Stimulated activated effector memory CD8-positive, alpha-beta T cell treated with anti-CD3 and anti-CD28 coated beads, Interleukin-12 subunit alpha, Interleukin-12 subunit beta, amount 100 ng/mL, for 72 hours (primary cell): ENCODE data around the gene ATP5F1E.
A peak's percentile ranks its signal among the peaks of the same experiment; 100 is the strongest.

Experiments used
- ATAC-seq: fragments of 150-1000 bp; cut with Tn5 transposase; 2 replicates; pipeline ENCODE4 v1.10.0; 2021
- DNase-seq, 2 donors: peaks; one replicate each; pipeline ENCODE4 v3.0.0; 2021 to 2022; ENCODE audit warnings: low spot score in 2 of 2
- H3K27ac Mint-ChIP-seq: one replicate; pipeline ENCODE4 v1.8.0; 2022; ENCODE audit warnings: mild to moderate bottlenecking, mixed read lengths
- H3K36me3 Mint-ChIP-seq: one replicate; pipeline ENCODE4 v1.8.0; 2022; ENCODE audit warnings: mild to moderate bottlenecking, mixed read lengths
- H3K4me1 Mint-ChIP-seq: one replicate; pipeline ENCODE4 v1.8.0; 2022; ENCODE audit warnings: mixed read lengths
- H3K4me3 Mint-ChIP-seq: one replicate; pipeline ENCODE4 v1.8.0; 2022; ENCODE audit warnings: mild to moderate bottlenecking, mixed read lengths
- H3K9me3 Mint-ChIP-seq: one replicate; pipeline ENCODE4 v1.8.0; 2022; ENCODE audit warnings: mixed read lengths

Gene ATP5F1E

DNA sequence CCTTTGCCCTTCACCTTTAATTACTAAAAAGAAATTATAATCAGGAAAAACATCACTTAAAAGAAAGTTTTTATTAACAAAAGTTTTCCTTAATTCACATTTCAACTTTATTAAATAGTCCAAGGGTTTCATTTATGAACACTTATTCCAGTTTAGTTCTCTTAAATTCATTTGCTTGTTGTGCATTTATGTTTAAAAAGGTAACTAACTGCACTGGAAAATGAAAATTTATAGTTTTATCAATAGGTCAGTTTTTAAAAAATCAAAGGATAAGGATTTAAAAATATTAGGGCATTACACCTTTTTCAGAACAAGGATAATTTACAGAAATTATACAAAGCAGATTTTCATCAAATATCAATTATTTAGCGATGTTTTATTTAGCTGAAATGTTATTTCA lies 958 bp upstream of the ATP5F1E start:
- Mint-ChIP-seq H3K4me3 (peak overlapping the region; percentile 86), H3K9me3 (no peaks in the 10 kb centered on the region), H3K4me1 (peaks cover 50% of the 10 kb centered on the region), H3K36me3 (peaks cover 92% of the 10 kb centered on the region), H3K27ac (peak overlapping the region; percentile 92)
- ATAC-seq = no peak
- no peak for DNase-seq

DNA sequence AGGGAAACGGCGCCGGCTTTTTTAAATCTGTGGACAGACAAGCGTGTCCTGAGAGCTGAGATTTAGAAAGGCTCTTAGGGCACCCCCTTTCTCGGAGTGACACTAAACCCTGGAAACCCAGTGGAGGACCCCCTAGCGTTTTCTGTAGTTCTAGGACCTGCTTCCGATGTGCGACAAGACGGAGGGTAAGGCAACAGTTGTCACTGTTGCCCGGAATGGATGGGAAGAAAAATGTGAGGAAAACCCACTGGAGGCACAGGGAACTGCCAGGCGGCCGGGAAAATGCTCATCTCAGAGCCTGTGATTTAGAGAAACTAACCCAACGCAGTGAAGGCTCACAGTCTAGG lies 551 bp upstream of the ATP5F1E start:
- ATAC-seq (no peak), DNase-seq (no peak)
- Mint-ChIP-seq H3K36me3 (peaks cover 92% of the 10 kb centered on the region), H3K9me3 (no peaks in the 10 kb centered on the region), H3K4me3 (peak overlapping the region; percentile 86), H3K4me1 (peaks cover 52% of the 10 kb centered on the region), H3K27ac (peak overlapping the region; percentile 92)

DNA sequence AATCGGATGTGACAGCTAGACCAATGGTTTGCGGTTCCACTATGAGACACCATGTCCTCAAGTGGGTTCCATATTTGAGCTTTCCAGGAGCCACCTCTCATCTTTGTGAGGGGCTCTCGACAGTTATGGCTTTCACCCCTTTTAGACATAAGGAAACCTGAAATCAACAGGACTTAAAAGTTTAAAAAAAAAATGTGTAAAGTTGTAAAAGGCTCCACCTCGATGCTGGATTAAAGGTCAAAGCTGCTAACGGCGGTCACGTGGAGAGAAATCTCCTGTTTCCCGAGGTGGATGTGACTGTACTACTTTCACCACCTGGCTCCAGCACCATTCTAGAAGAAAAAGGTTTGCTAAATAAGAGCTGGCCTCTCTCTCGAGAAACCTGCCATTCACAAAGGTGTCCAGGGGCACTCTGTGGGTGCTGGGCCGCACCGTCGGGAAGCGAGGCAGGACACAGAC lies 542 bp downstream of the ATP5F1E start:
- ATAC-seq = peak; percentile 3
- H3K36me3 Mint-ChIP-seq = peaks cover 92% of the 10 kb centered on the region
- no peaks in the 10 kb centered on the region for H3K9me3 Mint-ChIP-seq
- peak in 1 of 2 donors; percentile 64 for DNase-seq
- H3K4me1 Mint-ChIP-seq = peaks cover 53% of the 10 kb centered on the region
- peak overlapping the region; percentile 92 for H3K27ac Mint-ChIP-seq
- peak overlapping the region; percentile 86 for H3K4me3 Mint-ChIP-seq

DNA sequence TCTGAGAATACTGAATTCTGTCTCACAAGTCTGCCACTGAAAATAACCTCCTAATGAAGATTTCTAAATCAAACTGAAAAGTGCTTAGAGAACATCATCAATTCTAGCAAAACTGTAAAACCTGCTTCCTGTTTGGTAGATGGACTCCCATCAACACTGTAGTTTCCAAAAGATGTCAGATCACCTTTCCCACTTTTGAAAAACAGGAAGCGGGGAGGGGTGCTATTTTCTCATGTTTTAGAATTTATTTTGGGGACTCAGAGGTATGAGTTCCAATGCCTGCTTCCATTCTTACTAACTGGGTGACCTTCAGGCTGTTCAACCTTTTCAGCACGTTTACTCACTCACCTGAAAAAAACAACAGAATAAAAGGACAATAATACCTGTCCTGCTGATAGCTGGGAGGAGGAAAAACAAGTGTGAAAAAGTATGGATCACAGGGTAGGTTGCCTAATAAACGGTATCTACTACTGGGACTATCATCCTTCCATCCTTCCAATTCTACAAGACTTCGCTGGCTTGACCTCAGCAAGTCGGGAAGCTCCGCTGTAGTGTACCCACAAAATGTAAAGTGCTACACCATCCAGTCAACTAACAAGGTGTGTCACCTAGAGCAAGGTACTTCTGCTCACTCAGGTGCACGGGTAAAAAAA lies 1.1 kb downstream of the ATP5F1E start:
- peak overlapping the region; percentile 92 for H3K27ac Mint-ChIP-seq
- peaks cover 92% of the 10 kb centered on the region for H3K36me3 Mint-ChIP-seq
- H3K9me3 Mint-ChIP-seq = no peaks in the 10 kb centered on the region
- no peak for DNase-seq
- peaks cover 56% of the 10 kb centered on the region for H3K4me1 Mint-ChIP-seq
- no peak for ATAC-seq
- peak overlapping the region; percentile 86 for H3K4me3 Mint-ChIP-seq

DNA sequence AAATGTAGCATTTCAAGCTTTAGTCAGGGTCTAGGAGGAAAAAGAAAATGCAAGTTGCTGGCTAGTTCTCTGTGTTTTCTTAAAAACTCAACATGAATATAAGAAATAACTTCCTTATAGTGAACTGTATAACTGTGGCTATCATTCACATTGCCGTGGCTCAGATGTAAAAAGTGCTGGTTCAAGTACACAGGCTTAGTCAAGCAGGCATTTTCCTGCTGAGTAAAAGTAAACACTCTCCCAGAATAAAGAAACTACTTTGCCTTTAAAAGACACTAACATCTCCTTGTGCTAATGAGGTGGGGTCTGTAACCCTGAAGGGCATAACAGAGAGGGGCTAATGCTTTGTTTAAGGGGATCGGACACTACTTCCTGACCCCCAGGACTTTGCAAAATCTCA lies 3.3 kb downstream of the ATP5F1E start:
- peak overlapping the region; percentile 86 for H3K4me3 Mint-ChIP-seq
- peaks cover 92% of the 10 kb centered on the region for H3K36me3 Mint-ChIP-seq
- H3K27ac Mint-ChIP-seq = peak overlapping the region; percentile 12
- DNase-seq (no peak), ATAC-seq (no peak)
- no peaks in the 10 kb centered on the region for H3K9me3 Mint-ChIP-seq
- peaks cover 61% of the 10 kb centered on the region for H3K4me1 Mint-ChIP-seq

DNA sequence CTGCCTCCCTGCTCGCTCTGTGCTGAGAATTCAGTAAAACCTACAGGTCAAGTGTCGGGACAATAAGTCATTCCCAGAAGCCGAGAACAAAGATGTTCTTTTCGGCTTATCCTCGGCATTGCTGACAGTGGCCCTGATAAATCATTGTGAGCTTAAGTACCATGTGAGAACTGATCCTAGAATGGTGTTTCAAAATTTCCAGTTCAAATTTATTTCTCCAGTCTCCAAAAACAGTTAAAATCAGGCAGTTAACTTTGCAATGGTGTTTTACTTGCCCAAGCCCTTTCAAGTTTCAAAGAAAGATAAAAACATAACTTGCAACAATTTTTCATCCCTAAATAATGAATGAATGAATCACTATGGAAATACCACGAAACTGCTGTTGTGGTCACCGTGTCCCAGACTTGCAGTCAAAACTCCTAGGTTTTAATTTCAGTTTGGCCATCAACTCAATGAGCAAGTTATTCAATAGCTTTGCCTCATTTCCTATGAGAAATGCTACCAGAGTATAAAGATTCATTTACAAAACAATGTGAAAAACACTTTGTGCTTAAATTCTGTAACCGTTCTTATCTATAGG lies 4.3 kb downstream of the ATP5F1E start:
- DNase-seq (no peak), ATAC-seq (no peak)
- Mint-ChIP-seq H3K4me3 (no peak overlapping the region), H3K27ac (peak overlapping the region; percentile 12), H3K9me3 (no peaks in the 10 kb centered on the region), H3K36me3 (peaks cover 96% of the 10 kb centered on the region), H3K4me1 (peaks cover 62% of the 10 kb centered on the region)

DNA sequence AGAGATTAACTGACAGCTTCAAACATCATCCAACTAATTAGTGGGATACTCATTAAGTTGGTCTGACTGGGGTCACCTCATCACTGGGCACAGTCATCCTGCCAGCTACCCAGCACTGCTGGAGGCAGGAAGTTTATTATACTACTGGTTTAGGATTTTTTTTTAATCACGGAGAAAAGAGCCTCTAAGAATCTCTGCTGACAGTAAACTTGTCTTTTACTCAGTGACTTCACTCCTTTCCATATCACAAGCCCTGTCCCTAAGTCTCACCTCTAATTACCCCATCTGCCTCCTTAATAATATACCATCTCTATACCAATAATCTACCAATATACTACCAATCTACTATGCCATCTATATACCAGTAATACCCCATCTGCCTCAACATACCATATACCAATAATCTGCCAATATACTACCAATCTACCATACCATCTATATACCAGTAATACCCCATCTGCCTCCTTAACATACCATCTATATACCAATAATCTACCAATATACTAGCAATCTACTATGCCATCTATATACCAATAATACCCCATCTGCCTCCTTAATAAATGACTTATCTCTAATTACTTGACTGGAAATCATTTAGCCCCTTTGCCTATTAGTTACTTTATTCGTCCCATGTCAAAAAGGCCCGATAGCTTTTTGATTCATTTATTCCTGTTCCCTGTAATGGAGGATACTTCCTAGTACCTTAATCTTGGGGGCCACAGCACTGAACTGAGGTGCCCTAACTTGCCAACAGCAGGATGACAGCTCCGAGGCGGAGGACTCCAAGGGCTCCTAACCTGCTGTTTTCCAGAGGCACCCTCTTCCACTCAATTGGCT lies 5.0 kb downstream of the ATP5F1E start:
- H3K27ac Mint-ChIP-seq = peak overlapping the region; percentile 12
- H3K36me3 Mint-ChIP-seq = peaks cover 96% of the 10 kb centered on the region
- no peak for DNase-seq
- H3K4me1 Mint-ChIP-seq = peaks cover 61% of the 10 kb centered on the region
- H3K4me3 Mint-ChIP-seq = no peak overlapping the region
- ATAC-seq = no peak
- no peaks in the 10 kb centered on the region for H3K9me3 Mint-ChIP-seq

DNA sequence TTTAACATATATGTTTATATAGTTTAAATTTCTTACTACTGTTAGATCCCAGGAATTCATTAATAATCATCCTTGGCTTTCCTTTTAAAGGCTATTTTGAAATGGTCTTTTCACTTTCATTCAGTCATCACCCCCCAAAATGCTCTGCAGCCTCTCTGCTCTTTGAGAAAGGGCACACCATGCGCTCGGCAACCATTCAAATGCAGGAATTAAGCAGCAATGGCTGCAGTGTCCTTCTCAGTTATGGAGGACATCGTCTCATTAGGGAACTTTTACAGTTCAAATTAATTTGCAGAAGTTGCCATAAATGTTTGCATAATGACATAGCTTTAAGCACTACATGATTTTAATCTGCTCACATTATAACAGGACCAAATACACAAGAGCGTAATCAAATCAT lies 6.6 kb downstream of the ATP5F1E start:
- DNase-seq (no peak), ATAC-seq (no peak)
- Mint-ChIP-seq H3K4me3 (no peak overlapping the region), H3K9me3 (no peaks in the 10 kb centered on the region), H3K4me1 (peaks cover 61% of the 10 kb centered on the region), H3K36me3 (peaks cover 94% of the 10 kb centered on the region), H3K27ac (no peak overlapping the region)

DNA sequence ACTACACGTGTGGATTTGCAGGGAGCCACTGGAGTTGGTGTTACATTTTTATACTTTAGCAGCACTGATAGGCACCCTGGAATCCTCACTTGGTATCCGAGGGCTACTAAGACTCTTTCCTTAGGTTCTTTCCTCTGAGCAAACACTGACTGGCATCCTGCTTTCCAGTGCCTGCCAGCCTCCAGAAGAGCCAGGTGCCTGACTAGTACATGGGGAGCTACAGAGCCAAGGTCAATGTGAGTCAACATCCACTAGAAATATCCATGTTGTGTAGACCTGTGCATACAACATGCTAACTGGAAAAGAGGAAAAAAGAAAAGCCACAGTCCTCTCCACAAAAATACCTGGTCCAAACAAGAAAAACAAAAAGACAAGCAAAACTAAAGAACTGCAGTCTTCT lies 7.0 kb downstream of the ATP5F1E start:
- peaks cover 57% of the 10 kb centered on the region for H3K4me1 Mint-ChIP-seq
- H3K4me3 Mint-ChIP-seq = no peak overlapping the region
- H3K9me3 Mint-ChIP-seq = no peaks in the 10 kb centered on the region
- H3K27ac Mint-ChIP-seq = no peak overlapping the region
- peaks cover 93% of the 10 kb centered on the region for H3K36me3 Mint-ChIP-seq
- ATAC-seq = no peak
- DNase-seq = no peak

DNA sequence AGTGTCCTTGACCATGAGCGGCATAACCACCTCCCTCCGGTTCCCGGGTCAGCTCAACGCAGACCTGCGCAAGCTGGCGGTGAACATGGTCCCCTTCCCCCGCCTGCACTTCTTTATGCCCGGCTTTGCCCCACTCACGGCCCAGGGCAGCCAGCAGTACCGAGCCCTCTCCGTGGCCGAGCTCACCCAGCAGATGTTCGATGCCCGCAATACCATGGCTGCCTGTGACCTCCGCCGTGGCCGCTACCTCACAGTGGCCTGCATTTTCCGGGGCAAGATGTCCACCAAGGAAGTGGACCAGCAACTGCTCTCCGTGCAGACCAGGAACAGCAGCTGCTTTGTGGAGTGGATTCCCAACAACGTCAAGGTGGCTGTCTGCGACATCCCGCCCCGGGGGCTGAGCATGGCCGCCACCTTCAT lies 8.0 kb downstream of the ATP5F1E start:
- no peak overlapping the region for H3K4me3 Mint-ChIP-seq
- peak overlapping the region; percentile 46 for H3K27ac Mint-ChIP-seq
- no peak for DNase-seq

DNA sequence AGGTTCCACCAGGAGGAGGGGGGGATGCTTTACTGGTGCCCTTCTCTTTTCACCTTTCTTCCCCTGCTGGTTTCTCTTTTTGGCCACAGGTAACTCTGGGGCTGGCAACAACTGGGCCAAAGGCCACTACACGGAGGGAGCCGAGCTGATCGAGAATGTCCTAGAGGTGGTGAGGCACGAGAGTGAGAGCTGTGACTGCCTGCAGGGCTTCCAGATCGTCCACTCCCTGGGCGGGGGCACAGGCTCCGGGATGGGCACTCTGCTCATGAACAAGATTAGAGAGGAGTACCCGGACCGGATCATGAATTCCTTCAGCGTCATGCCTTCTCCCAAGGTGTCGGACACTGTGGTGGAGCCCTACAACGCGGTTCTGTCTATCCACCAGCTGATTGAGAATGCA lies 8.5 kb downstream of the ATP5F1E start:
- no peaks in the 10 kb centered on the region for H3K9me3 Mint-ChIP-seq
- H3K4me3 Mint-ChIP-seq = no peak overlapping the region
- no peak overlapping the region for H3K27ac Mint-ChIP-seq
- peaks cover 84% of the 10 kb centered on the region for H3K36me3 Mint-ChIP-seq
- no peak for DNase-seq
- no peak for ATAC-seq
- peaks cover 51% of the 10 kb centered on the region for H3K4me1 Mint-ChIP-seq

More for the DNA sequence above, 8.0 kb downstream of the ATP5F1E start:
- Mint-ChIP-seq H3K36me3 (peaks cover 85% of the 10 kb centered on the region), H3K9me3 (no peaks in the 10 kb centered on the region), H3K4me1 (peaks cover 51% of the 10 kb centered on the region)
- no peak for ATAC-seq

DNA sequence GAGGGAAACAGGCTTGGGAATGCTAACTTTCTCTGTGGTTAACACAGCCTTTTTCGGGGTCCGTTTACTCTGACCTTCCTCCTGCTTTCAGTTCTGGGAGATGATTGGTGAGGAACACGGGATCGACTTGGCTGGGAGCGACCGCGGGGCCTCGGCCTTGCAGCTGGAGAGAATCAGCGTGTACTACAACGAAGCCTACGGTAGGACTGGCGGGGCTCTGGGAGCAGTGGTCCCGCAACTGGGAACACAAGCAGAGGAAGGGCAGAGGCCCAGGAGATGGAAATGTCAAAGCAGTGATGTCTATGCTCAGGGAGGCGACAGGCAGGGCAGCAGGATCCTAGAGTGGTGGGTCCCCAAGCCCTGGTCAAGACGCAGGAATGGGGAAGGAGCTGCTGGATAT lies 9.4 kb downstream of the ATP5F1E start:
- Mint-ChIP-seq H3K36me3 (peaks cover 75% of the 10 kb centered on the region), H3K27ac (peak overlapping the region; percentile 80), H3K9me3 (no peaks in the 10 kb centered on the region), H3K4me3 (no peak overlapping the region), H3K4me1 (peaks cover 53% of the 10 kb centered on the region)
- ATAC-seq (no peak), DNase-seq (no peak)

DNA sequence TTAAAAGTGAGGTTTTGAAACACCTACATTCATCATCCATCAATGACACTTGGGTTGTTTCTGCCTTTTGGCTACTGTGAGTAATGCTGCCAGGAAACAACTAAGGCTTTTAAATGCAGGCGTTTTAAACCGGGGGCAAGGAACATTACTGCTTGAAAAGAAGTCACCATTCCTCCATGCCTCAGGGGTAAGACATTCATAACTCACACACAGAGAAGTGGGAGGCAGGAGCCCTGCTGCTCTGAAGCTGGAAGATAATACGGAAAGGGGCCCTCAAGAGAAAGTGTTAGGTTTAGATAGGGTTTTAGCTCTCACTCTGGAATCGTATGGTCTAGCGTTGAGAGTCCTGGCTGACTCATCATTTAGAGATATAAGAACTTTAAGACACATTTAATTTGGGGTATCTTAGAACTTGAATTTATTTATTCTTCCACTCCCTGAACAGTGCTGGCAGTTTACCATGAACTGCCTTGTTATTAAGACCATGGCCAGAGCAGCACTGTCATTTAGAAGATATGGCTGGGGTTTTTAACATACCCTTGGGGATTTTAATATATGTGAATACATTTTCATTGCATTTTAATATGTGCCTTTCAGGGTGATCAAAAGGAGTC lies 11.1 kb downstream of the ATP5F1E start:
- Mint-ChIP-seq H3K4me1 (peaks cover 56% of the 10 kb centered on the region), H3K27ac (peak overlapping the region; percentile 83), H3K9me3 (no peaks in the 10 kb centered on the region), H3K36me3 (peaks cover 58% of the 10 kb centered on the region), H3K4me3 (no peak overlapping the region)
- no peak for DNase-seq
- ATAC-seq = peak; percentile 51

DNA sequence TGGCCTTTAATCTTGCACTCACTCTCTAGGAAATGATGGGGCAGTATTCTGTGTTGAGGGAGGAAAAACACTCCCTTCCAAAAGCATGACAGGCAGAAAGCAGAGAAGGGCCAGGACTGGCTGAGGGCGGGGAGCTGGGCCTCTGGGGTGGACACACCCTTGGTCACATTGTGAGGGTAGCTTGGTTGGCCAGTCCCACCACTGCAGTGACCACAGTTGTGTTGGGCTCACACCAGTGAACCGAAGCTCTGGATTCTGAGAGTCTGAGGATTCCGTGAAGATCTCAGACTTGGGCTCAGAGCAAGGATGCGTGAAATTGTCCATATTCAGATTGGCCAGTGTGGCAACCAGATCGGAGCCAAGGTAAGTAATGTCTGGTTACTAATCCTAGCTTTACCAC lies 12.9 kb downstream of the ATP5F1E start, which contains the start of gene TUBB1:
TSS of gene TUBB1 (plus strand) at position 213 of the 400 bp plus-strand sequence. CDS start at position 307, 94 bp downstream.
- DNase-seq = no peak
- H3K4me1 Mint-ChIP-seq = peaks cover 54% of the 10 kb centered on the region
- peak within 1 kb of the TSS; percentile 75 for H3K27ac Mint-ChIP-seq
- H3K9me3 Mint-ChIP-seq = no peaks in the 10 kb centered on the region
- no peak within 1 kb of the TSS for H3K4me3 Mint-ChIP-seq
- H3K36me3 Mint-ChIP-seq = peaks cover 40% of the 10 kb centered on the region
- ATAC-seq = no peak

DNA sequence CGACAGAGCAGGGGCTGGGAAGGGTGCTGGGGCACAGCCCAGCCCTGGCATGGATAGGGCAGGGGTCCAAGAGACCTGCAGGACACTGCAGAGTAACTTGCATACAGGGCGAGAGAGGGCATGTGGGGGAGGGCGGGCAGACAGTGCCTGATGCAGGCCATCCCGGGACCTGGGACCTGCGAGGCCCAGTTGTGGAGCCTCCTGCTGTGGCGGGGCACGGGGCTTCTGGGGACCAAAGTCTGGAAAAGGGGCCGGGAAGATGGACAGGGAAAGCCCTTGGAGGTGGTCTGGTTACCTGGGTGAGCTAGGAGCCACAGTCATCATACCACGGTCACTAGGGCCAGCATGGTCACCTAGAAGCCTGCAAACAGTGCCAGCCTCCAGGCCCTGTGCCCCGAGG lies 13.3 kb downstream of the ATP5F1E start:
- Mint-ChIP-seq H3K36me3 (peaks cover 36% of the 10 kb centered on the region), H3K9me3 (no peaks in the 10 kb centered on the region), H3K4me1 (peaks cover 57% of the 10 kb centered on the region), H3K27ac (peak overlapping the region; percentile 75), H3K4me3 (no peak overlapping the region)
- ATAC-seq = no peak
- no peak for DNase-seq
